ENCODE results near the gene MAB21L2.

MAB21L2 gene

DNA sequence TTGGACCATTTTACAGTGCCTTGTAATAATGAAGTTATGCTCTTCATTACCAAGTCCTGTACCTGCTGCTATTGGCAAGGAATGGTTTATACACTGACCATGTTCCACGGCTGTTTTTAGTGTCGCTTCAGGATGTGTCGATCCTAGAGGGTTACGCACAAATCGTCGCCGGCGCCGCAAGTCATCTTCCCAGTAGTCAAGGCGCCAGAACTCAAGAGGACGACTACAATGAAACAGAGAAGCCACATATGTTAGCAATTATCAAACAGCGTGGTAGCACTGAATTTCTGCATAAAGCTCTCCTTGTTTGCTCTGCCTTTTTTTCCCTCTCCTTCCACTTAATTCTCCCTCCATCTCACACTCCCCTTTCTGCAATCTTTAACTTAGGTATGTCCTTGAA, 17.0 kb downstream of the MAB21L2 start:
- DNase-seq: no peak
- intact Hi-C loops (cut with DNase I): no loop called here

DNA sequence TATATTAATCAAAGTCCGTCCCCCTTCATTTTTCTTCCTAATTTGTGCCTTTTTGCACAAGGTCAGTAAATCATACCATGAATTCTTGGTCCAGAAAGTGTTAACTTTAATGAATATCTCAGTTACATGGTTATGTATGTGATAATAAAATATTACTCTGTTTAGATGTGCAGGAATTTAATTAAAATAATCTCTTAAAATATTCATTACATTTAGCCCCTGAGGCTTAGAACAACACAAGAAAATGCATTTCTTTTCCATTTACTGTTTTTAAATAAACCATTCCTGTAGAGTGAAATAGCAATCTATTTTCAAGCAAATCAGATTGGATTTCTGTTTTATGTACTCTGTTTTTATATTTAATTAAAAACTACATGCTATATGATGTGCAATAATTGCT, 17.6 kb downstream of the MAB21L2 start:
- intact Hi-C loops (cut with DNase I): no loop called here
- no peak for DNase-seq

DNA sequence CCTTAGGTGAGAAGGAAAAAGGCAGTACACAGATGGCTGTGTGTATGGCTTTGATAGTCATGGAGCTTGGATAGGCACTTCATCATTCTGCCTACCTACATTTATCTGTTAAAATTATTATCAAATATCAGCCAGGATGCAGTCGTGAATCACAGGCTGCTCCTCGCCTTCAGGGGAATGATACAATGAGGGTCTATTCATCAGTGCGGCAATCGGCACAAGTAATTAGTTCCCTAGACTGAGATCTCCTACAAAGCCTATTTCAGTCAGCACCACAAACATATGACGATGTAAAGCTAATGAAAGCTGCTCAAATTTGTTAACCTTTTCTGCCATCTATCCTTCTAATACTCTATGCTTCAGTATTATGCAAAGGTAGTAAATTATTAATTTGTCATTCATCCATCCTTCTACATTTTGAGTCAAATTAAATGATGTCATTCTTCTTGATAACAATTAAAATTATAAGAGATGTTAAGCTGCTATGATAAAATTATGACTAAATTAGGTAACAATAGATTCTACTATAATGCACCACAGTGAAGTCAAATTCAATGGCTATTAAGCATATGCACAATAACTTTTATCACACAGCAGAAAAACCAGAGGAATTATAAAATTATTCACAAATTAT, 19.0 kb downstream of the MAB21L2 start:
- intact Hi-C loops (cut with DNase I): no loop called here
- no peak for DNase-seq

DNA sequence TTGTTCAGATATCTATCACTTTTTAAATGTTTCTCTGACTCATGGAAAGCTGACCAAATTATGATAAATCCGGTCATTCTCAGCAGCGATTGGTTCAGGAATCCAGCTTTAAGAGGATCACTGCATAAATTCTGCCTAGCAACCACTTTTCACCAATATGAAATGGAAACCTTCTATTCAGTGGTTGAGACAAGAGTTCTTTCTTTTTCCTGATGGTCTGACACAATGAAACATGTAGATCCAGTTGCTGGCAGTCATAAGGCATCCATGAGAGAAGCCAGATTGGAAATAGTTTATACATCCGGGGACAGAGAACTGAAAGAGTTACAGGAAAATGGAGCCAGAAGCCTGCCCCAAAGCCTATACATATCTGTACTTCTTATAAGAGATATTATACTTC, 27.2 kb downstream of the MAB21L2 start:
- intact Hi-C loops (cut with DNase I): no loop called here
- no peak for DNase-seq

DNA sequence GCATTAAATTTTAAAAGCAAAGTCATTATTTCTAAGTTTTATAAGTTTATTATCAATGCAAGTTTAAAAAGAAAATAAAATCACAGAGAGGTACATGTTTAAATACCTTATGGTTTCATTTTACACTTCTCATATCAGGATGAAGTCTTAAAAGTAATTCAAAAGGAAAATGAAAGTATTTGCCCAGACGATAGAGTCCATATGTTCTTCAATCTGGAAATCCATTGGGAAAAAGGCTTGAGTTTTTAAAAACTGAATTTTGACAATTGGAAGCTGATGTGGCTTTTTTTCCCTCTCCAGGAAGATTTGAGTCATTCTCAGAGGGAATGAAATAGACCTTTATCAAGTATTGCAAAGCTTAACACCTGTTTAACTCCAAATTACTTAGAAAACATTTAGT, 37.1 kb downstream of the MAB21L2 start:
- intact Hi-C loops (cut with DNase I): no loop called here
- DNase-seq: no peak

DNA sequence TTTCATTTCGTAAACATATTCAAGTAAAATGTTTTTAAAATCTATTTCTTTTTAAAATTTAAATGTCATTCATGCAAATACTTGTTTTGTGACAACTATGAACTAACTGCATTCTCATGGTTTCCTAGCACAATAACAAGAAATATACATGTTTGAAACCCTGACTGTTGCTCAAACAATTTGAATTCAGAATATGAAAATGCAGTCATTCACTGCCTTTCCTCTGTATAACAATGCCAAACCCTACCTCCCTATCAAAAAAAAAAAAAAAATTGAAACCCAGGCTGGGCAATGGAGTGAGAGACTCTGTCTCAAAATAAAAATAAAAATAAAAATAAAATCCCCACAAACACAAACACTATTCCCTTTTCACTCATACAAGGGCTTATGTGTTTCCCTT, 42.1 kb downstream of the MAB21L2 start:
- no peak for DNase-seq
- intact Hi-C loops (cut with DNase I): no loop called here

DNA sequence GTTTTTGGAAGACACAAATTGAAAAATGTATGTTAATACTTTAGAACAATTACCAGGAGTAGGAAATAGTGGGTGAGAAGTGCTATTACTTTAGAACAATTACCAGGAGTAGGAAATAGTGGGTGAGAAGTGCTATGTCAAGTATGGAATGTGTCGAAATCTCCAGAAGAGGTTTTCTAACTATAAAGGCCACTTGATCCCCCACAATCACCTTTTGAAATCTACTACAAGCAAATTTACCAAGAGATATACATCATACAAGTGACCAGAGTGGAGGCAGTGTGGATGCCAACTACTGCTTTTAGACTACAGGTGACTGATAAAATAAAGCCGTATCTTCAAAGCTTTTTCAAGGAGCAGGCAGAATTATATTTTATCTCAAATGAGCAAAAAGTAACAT, 43.1 kb downstream of the MAB21L2 start:
- DNase-seq: no peak
- intact Hi-C loops (cut with DNase I): no loop called here

DNA sequence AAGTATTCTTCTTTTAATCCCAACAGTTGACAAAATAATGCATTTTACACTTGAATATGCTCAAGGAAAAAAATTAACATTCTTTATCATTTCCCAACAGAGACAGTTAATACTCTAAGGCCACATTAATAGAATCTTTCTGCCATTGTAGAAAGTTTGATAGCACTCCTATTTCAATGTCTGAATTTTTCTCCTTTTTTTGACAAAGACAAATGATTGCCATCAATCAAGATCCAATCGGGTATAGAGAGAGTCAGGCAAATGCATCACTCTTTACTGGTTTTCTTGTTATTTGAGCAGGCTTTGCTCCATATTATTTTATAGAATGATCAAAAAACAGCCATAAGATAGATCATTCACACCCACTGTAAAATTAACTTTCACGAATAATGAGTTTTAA, 46.1 kb downstream of the MAB21L2 start:
- intact Hi-C loops (cut with DNase I): no loop called here
- no peak for DNase-seq

DNA sequence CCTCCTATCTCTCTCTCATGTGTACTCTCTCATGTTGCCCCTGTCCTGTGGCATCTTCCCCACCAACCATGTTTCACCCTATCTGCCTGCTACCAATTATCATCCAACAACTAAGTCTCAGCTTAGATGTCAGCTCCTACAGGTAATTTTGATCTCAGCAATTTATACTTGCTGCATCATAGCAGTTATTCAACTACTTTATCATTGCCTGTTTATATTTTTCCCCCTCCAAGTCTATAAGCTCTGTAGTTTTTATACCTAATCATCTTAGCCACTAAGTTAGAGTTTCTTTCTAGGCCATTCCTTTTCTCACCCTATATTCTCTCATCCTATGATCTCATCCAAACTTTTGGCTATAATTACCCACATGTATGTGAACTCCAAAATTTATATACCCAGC, 50.7 kb downstream of the MAB21L2 start:
- no peak for DNase-seq
- intact Hi-C loops (cut with DNase I): no loop called here

All from posterior cingulate gyrus (tissue), 11 donors.